HG03457 (cell line): ENCODE measurements around the gene CDC27.
"Not testable (repeated sequence)": the region's sequence is repeated elsewhere in the genome, so short reads cannot be mapped to it uniquely, and the experiment has no call there.

ENCODE experiments used
- ATAC-seq: cut with Tn5 transposase; IDR thresholded peaks from one replicate; pipeline ENCODE4 v1.9.1; 2021; ENCODE audit warnings: moderate number of reproducible peaks; ENCODE audit not compliant: unreplicated experiment

The CDC27 gene

DNA sequence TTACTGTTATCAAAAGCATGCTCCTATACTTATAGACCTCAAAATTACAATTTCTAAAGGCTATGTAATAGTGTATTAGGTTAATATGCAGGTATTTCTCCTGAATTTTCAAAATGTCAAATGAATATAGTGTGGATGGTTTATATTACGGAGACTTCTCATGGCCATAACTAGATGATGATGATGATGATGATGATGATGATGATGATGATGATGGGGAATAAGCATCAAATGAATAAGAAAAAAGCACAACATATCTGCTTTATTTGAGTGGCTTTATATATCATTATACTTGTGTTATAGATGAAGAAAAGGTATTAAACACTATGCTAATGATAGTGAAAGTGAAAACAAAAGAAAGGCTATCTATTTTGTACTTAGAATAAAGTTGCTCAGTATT, 53.9 kb downstream of the CDC27 start:
- no peak for ATAC-seq

- ATAC-seq = not testable (repeated sequence)
These were observed 54.7 kb downstream of the CDC27 start for GRCh38 chr17:47134354-47134753.

GRCh38 chr17:47131761-47132160, 57.3 kb downstream of the CDC27 start:
- no peak for ATAC-seq

GRCh38 chr17:47126835-47127234, 62.3 kb downstream of the CDC27 start:
- ATAC-seq = not testable (repeated sequence)

- not testable (repeated sequence) for ATAC-seq
These were observed 65.8 kb downstream of the CDC27 start for GRCh38 chr17:47123262-47123661.

- ATAC-seq = no peak
These were observed 68.5 kb downstream of the CDC27 start for GRCh38 chr17:47120521-47121095.

DNA sequence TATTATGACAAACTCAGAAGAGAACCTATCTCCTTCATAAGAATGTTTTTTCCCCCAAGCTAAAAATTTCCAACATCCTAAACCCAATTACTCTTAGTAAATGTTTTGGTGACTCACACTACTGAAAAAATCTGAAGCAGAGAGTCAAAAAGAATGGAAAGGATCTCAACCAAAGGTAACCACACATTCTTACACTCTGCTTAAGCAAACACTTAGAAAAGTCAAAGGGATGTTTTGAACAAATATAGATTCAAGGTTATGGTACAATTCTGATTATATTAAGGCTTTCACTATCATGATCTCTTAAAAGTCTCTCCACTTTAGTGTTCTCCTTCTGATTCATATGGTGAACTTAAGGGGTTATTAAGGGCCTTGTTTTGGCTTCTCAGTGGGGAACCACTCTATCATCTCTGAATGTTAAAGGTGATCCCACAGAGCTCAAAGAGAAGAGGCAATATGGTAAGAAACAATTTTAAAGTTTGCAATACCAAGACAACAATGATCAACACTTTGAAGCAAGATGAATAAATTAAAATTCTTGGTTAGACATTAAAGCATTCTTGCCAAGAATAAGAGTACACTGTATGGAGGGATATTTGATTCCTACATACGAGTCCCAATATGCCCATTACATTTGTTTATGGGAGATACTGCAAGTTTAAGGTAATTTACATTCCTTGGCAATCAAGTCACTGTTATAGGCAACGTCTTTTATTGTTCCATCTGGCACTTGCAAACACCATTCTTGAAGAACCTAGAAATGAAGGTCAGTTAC, 69.2 kb downstream of the CDC27 start:
- ATAC-seq = no peak

DNA sequence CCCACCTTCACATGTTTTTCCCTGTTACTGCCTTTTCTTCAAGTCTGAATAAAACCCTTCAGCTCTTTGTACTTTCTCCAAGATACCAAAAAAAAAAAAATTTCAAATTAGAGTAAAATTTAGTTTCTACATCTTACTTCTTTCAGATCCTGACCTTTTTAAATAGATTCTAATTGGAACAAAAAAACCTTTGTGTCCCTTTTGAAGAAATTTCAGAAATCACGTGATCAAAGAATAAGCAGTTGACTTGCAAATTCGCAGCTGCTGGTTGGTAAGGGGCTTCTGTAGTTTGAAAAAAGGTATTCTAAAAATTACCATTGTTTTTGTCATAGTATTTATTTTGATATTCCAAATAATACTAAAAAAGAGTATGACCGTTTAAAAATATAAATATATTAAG, 71.7 kb downstream of the CDC27 start:
- no peak for ATAC-seq

GRCh38 chr17:47106130-47106529, 83.0 kb downstream of the CDC27 start:
- ATAC-seq = no peak

- not testable (repeated sequence) for ATAC-seq
These were observed 83.8 kb downstream of the CDC27 start for GRCh38 chr17:47105246-47105645.

DNA sequence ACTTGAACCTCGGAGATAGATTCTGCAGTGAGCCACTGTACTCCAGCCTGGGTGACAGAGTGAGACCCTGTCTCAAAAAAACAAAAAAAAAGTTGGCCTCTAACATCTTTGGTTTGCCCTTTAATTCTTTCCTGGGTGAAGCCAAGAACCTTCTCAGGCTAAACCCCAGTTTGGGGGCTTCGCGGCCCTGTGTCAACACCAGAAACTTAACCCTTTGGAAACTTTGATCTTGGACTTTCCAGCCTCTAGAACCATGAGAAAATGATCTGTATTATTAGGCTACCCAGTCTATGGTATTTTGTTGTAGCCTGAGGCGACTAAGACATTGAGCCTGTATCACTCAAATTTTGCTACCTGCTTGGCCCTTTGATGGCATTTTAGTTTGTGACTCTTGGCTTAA, 86.2 kb downstream of the CDC27 start:
- no peak for ATAC-seq

GRCh38 chr17:47099987-47100711, 88.9 kb downstream of the CDC27 start:
- ATAC-seq = peak; percentile 97

GRCh38 chr17:47099451-47099986, 89.6 kb downstream of the CDC27 start:
- ATAC-seq = no peak

DNA sequence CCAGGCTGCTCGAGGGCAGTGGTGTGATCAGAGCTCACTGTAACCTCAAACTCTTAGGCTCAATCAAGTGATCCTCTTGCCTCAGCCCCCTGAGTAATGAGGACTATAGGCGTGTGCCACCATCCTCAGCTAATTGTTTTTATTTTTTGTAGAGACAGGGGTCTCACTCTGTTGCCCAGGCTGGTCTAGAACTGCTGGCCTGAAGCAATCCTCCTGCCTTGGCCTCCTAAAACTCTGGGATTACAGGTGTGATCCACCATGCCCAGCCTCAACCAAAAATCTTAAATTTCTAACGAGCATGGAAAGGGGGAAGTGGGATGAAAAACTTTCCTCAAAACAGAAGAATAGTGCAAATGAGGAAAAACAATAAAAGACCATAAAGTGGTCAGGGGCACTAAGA, 92.8 kb downstream of the CDC27 start:
- ATAC-seq = no peak

DNA sequence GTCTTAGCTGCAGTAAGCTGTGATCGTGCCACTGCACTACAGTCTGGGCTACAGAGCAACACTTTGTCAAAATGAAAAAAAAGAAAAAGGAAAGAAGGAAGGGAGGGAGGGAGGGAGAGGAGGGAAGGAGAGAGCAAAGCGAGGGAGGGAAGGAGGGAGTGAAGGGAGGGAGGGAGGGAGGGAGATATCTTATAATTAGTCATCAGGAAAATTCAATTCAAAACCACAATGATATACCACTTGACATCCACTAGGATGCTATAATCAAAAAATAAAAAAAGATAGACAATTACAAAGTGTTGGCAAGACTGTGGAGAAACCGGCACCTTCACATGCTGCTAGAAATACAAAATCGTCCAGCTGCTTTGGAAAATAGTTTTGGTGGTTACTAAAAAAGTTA, 93.8 kb downstream of the CDC27 start:
- ATAC-seq = no peak

GRCh38 chr17:47087093-47087492, 102.0 kb downstream of the CDC27 start:
- no peak for ATAC-seq

DNA sequence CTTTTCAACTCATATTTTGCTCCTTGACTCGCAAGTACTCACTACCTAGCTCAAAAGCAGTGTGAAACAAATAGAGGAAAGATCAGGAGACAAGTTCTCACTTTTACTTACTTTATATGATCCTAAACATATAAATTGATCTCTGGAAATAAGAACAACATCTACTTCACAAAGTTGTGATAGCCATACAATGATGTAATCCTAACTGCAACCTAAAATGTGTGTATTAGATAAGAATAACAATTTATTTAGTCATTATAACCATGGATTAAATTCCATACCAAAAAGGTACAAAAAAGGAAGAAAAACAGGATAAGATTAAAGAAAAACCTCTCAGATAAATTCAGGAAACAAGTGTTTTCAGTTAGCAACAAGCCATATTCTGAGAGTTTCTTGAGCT, 103.4 kb downstream of the CDC27 start:
- no peak for ATAC-seq

DNA sequence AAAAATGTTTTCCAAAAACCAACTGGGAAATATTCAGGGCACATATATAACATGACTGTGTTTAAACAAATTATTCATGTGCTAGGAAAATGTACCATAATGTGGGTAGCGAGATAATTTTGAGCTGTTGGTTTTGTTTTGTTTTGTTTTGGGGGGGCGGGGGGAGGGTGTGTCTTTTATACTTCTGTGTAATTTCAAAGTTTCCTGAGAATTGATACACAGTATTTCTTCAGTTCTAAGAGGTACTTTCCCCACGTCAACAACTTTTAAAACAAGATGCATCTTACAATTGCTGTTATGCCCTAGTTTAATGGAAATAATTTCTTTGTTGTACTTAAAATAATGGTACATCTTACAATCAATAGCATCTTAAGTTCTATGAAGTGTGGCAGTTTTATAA, 110.3 kb downstream of the CDC27 start:
- no peak for ATAC-seq

- ATAC-seq = no peak
These were observed 111.5 kb downstream of the CDC27 start for GRCh38 chr17:47077576-47077975.

DNA sequence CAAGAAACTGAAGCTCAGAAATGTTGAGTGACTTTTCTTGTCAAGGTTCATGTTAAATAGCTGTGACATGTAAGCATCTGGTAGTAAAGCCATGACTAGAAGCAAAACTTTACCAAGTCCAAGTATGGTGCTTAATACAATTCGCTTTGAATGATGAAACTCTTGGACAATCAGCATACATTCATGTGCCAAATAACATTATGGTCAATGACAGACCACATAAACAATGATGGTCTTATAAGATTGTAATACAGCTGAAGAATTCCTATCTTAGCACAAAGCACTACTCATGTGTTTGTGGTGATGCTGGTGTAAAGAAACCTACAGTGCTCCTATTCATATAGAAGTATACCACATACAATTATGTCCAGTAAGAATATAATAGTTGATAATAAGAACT, 112.9 kb downstream of the CDC27 start:
- no peak for ATAC-seq

- not testable (repeated sequence) for ATAC-seq
These were observed 114.7 kb downstream of the CDC27 start for GRCh38 chr17:47074361-47074760.

DNA sequence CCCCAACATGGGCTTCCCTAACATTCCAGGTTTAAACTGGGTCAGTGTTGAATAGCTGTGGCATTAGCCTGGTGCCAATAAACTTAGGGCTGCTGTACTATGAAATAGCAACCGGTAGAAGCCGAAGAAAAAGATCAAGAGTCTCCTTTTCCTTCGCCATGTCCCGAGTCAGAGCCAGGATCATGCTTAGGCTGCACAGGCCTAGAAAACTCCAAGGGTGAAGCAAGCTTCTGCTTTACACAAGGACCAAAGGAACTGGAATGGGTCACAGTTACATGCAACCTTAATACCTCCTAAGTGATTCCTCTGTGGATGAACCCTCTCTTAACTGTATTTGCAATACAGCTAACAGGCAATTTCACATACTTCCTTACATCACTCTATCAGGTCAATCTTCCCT, 115.5 kb downstream of the CDC27 start:
- not testable (repeated sequence) for ATAC-seq
